ENCODE measurements around the gene TPRN.

Gene TPRN

DNA sequence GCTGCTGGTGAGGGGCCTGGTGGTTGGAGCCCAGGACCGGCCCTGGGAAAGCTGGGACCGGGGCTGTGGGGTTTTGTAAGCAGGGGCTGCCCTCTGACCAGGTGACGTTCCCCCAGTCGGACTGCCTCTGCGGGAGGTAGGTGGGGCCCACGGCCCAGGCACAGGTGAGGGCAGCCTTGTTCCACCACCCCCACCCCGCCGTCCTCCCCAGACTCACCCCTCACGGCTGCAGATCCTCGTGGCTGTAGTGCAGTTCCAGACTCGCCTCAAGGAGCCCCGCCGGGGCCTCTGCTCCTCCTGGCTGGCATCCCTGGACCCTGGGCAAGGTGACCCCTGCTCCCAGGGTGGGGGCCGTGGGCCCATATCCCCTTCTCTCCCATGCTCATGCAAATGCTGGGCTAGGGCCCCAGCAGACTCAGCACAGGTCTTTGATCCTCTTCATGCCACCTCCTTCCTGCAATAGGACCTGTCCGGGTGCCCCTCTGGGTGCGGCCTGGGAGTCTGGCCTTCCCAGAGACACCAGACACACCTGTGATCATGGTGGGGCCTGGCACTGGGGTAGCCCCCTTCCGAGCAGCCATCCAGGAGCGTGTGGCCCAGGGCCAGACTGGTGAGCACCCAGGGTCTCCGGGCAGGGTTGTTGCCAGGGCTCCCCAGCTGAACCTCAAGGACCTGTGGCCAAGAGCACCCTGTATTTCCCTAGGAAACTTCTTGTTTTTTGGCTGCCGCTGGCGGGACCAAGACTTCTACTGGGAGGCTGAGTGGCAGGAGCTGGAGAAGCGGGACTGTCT lies 14.8 kb upstream of the TPRN start:
- Histone ChIP-seq H3K9me3 (ENCODE audit: insufficient read depth, low read depth, low read length) (no peaks in the 10 kb centered on the region), H3K9ac (ENCODE audit: low read length) (no peak overlapping the region), H2AFZ (ENCODE audit: insufficient read depth, low read length, poor library complexity) (no peak overlapping the region), H3K4me2 (ENCODE audit: low read length) (no peak overlapping the region), H2AK5ac (ENCODE audit: low read length) (no peak overlapping the region), H2BK5ac (ENCODE audit: low read depth, low read length, poor library complexity) (no peak overlapping the region), H3K27me3 (ENCODE audit: insufficient read depth, low read length) (no peaks in the 10 kb centered on the region), H3K18ac (ENCODE audit: low read length) (no peak overlapping the region), H2BK120ac (ENCODE audit: insufficient read depth, low read length, poor library complexity) (no peak overlapping the region), H3K23ac (ENCODE audit: low read length) (no peak overlapping the region), H3K4me1 (ENCODE audit: control insufficient read depth in 1 of 2, insufficient read depth in 2 of 2, low read length in 2 of 2) (peaks cover 10 to 11% of the 10 kb centered on the region in 2 experiments), H3K4ac (ENCODE audit: low read depth, low read length) (no peak overlapping the region), H3K36me3 (ENCODE audit: control insufficient read depth in 1 of 2, insufficient read depth in 2 of 2, low read length in 2 of 2) (peaks cover 51 to 57% of the 10 kb centered on the region in 2 experiments), H3K4me3 (ENCODE audit: low read depth, low read length) (no peak overlapping the region), H4K91ac (ENCODE audit: low read depth, low read length) (no peak overlapping the region), H3K27ac (ENCODE audit: low read depth, low read length) (no peak overlapping the region), H3K14ac (ENCODE audit: low read length) (no peak overlapping the region), H3K79me1 (ENCODE audit: low read length) (no peaks in the 10 kb centered on the region), H3K79me2 (ENCODE audit: control insufficient read depth, insufficient read depth, low read length, poor library complexity) (no peaks in the 10 kb centered on the region), H4K12ac (ENCODE audit: low read depth, low read length) (no peak overlapping the region), H2BK12ac (ENCODE audit: low read length) (no peak overlapping the region), H4K8ac (ENCODE audit: low read depth, low read length) (no peak overlapping the region)
- WGBS (ENCODE audit: extremely low coverage, insufficient coverage, insufficient read length) = no CpG with 5 or more reads among the region's 22 CpGs
- DNase-seq = no peak

DNA sequence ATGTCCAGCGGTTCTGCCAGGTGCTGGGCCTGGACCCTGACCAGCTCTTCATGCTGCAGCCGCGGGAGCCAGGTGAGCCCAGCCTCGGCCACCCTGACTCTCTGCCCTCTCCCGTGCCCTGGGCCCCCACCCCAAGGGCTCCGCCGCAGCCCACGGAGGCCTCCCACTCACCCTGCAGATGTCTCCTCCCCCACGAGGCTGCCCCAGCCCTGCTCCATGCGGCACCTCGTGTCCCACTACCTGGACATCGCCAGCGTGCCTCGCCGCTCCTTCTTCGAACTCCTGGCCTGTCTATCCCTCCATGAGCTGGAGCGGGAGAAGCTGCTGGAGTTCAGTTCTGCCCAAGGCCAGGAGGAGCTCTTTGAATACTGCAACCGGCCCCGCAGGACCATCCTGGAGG lies 14.1 kb upstream of the TPRN start:
- H4K12ac ChIP-seq (ENCODE audit: low read depth, low read length) = no peak overlapping the region
- no peak overlapping the region for H3K27ac ChIP-seq (ENCODE audit: low read depth, low read length)

DNA sequence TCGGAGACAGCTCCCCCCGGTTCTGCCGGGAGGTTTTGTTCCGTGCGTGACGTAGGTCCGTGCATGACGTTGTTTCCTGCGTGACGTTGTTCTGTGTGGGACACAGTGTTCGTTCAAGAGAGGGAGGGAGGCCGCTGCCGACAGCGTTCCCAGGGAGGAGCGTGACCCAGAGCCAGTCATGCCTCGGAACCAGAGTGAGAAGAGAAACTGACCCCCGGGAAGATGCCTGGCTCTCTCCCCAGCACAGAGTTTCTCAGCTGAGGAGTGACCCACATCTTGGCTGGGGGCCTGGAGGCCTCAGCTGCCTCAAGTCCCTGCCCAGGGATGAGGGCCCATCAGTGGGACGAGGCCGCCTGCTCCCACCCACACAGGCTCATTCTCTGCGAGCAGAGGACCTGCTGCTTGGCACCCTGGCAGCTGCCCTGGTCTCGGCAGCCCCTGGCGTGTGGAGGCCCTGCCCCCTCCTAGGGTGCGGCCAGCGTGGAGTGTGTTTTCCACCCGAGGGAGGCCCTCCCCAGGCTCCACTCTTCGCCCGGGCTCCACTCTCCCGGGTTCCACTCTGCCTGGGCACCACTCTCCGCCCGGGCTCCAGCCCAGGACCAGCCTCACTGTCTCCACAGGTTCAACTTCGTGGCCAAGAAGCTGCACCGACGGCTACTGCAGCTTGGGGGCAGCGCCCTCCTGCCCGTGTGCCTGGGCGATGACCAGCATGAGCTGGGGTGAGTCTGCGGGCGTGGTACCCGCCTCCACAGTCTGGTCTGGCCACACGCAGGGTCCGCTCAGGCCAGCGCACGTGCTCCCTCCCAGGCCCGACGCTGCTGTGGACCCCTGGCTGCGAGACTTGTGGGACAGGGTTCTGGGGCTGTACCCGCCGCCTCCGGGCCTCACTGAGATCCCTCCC lies 12.9 kb upstream of the TPRN start:
- Histone ChIP-seq H3K14ac (ENCODE audit: low read length) (no peak overlapping the region), H3K18ac (ENCODE audit: low read length) (no peak overlapping the region), H3K4me3 (ENCODE audit: low read depth, low read length) (no peak overlapping the region), H3K27me3 (ENCODE audit: insufficient read depth, low read length) (no peaks in the 10 kb centered on the region), H3K23ac (ENCODE audit: low read length) (no peak overlapping the region), H3K4me2 (ENCODE audit: low read length) (no peak overlapping the region), H3K9me3 (ENCODE audit: insufficient read depth, low read depth, low read length) (no peaks in the 10 kb centered on the region), H3K4ac (ENCODE audit: low read depth, low read length) (no peak overlapping the region), H2BK12ac (ENCODE audit: low read length) (no peak overlapping the region), H3K79me1 (ENCODE audit: low read length) (no peaks in the 10 kb centered on the region), H3K27ac (ENCODE audit: low read depth, low read length) (no peak overlapping the region), H2AK5ac (ENCODE audit: low read length) (no peak overlapping the region), H3K4me1 (ENCODE audit: control insufficient read depth in 1 of 2, insufficient read depth in 2 of 2, low read length in 2 of 2) (peaks cover 6 to 9% of the 10 kb centered on the region in 2 experiments), H4K91ac (ENCODE audit: low read depth, low read length) (no peak overlapping the region), H3K79me2 (ENCODE audit: control insufficient read depth, insufficient read depth, low read length, poor library complexity) (no peaks in the 10 kb centered on the region), H2BK120ac (ENCODE audit: insufficient read depth, low read length, poor library complexity) (no peak overlapping the region), H3K36me3 (ENCODE audit: control insufficient read depth in 1 of 2, insufficient read depth in 2 of 2, low read length in 2 of 2) (peaks cover 61 to 65% of the 10 kb centered on the region in 2 experiments), H4K12ac (ENCODE audit: low read depth, low read length) (no peak overlapping the region), H2AFZ (ENCODE audit: insufficient read depth, low read length, poor library complexity) (no peak overlapping the region), H2BK5ac (ENCODE audit: low read depth, low read length, poor library complexity) (no peak overlapping the region), H3K9ac (ENCODE audit: low read length) (no peak overlapping the region), H4K8ac (ENCODE audit: low read depth, low read length) (no peak overlapping the region)
- no peak for DNase-seq
- no CpG with 5 or more reads among the region's 49 CpGs for WGBS (ENCODE audit: extremely low coverage, insufficient coverage, insufficient read length)

More for the DNA sequence above, 14.1 kb upstream of the TPRN start:
- Histone ChIP-seq H3K36me3 (ENCODE audit: control insufficient read depth in 1 of 2, insufficient read depth in 2 of 2, low read length in 2 of 2) (peaks cover 55 to 61% of the 10 kb centered on the region in 2 experiments), H2BK12ac (ENCODE audit: low read length) (no peak overlapping the region), H3K9ac (ENCODE audit: low read length) (no peak overlapping the region), H3K23ac (ENCODE audit: low read length) (no peak overlapping the region), H2BK5ac (ENCODE audit: low read depth, low read length, poor library complexity) (no peak overlapping the region), H4K91ac (ENCODE audit: low read depth, low read length) (no peak overlapping the region), H3K18ac (ENCODE audit: low read length) (no peak overlapping the region), H4K8ac (ENCODE audit: low read depth, low read length) (no peak overlapping the region), H3K79me1 (ENCODE audit: low read length) (no peaks in the 10 kb centered on the region), H3K14ac (ENCODE audit: low read length) (no peak overlapping the region), H3K79me2 (ENCODE audit: control insufficient read depth, insufficient read depth, low read length, poor library complexity) (no peaks in the 10 kb centered on the region), H2AK5ac (ENCODE audit: low read length) (no peak overlapping the region), H3K4me2 (ENCODE audit: low read length) (no peak overlapping the region), H3K4ac (ENCODE audit: low read depth, low read length) (no peak overlapping the region), H3K27me3 (ENCODE audit: insufficient read depth, low read length) (no peaks in the 10 kb centered on the region), H2AFZ (ENCODE audit: insufficient read depth, low read length, poor library complexity) (no peak overlapping the region), H2BK120ac (ENCODE audit: insufficient read depth, low read length, poor library complexity) (no peak overlapping the region), H3K4me3 (ENCODE audit: low read depth, low read length) (no peak overlapping the region), H3K4me1 (ENCODE audit: control insufficient read depth in 1 of 2, insufficient read depth in 2 of 2, low read length in 2 of 2) (peaks cover 10 to 11% of the 10 kb centered on the region in 2 experiments), H3K9me3 (ENCODE audit: insufficient read depth, low read depth, low read length) (no peaks in the 10 kb centered on the region)
- WGBS (ENCODE audit: extremely low coverage, insufficient coverage, insufficient read length) = no CpG with 5 or more reads among the region's 19 CpGs
- DNase-seq = no peak

DNA sequence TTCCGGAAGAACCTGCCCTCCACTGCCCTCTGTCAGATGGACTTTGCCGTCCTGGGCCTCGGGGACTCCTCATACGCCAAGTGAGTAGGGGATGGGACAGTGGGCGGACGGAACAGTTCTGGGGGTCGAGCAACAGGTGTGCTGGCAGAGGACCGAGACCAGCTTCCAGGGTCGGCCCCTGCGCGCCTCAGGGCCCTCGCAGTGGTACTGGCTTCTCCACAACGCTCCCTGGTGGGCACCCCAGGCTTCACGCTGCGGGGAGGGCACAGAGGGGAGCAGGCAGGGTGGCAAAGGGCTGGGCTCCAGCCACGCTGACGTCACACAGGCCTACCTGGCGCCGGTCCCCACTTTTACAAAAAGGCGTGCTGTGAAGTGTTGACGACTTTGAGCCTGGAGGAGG lies 12.0 kb upstream of the TPRN start:
- no peaks in the 10 kb centered on the region for H3K79me1 ChIP-seq (ENCODE audit: low read length)
- H3K14ac ChIP-seq (ENCODE audit: low read length) = no peak overlapping the region
- no peak overlapping the region for H4K8ac ChIP-seq (ENCODE audit: low read depth, low read length)
- H3K4me3 ChIP-seq (ENCODE audit: low read depth, low read length) = no peak overlapping the region
- H3K4me2 ChIP-seq (ENCODE audit: low read length) = no peak overlapping the region
- H2BK120ac ChIP-seq (ENCODE audit: insufficient read depth, low read length, poor library complexity) = no peak overlapping the region
- H2BK12ac ChIP-seq (ENCODE audit: low read length) = no peak overlapping the region
- no peak overlapping the region for H2BK5ac ChIP-seq (ENCODE audit: low read depth, low read length, poor library complexity)
- H4K12ac ChIP-seq (ENCODE audit: low read depth, low read length) = no peak overlapping the region
- no peaks in the 10 kb centered on the region for H3K9me3 ChIP-seq (ENCODE audit: insufficient read depth, low read depth, low read length)
- H2AK5ac ChIP-seq (ENCODE audit: low read length) = no peak overlapping the region
- H3K27ac ChIP-seq (ENCODE audit: low read depth, low read length) = no peak overlapping the region
- H2AFZ ChIP-seq (ENCODE audit: insufficient read depth, low read length, poor library complexity) = no peak overlapping the region
- H3K4me1 ChIP-seq (ENCODE audit: control insufficient read depth in 1 of 2, insufficient read depth in 2 of 2, low read length in 2 of 2) = peaks cover 6% of the 10 kb centered on the region in 2 experiments
- no peaks in the 10 kb centered on the region for H3K79me2 ChIP-seq (ENCODE audit: control insufficient read depth, insufficient read depth, low read length, poor library complexity)
- peaks cover 59 to 66% of the 10 kb centered on the region in 2 experiments for H3K36me3 ChIP-seq (ENCODE audit: control insufficient read depth in 1 of 2, insufficient read depth in 2 of 2, low read length in 2 of 2)
- no peak overlapping the region for H3K23ac ChIP-seq (ENCODE audit: low read length)
- no peak overlapping the region for H3K18ac ChIP-seq (ENCODE audit: low read length)
- no peak for DNase-seq
- no peaks in the 10 kb centered on the region for H3K27me3 ChIP-seq (ENCODE audit: insufficient read depth, low read length)
- no peak overlapping the region for H3K4ac ChIP-seq (ENCODE audit: low read depth, low read length)
- no CpG with 5 or more reads among the region's 21 CpGs for WGBS (ENCODE audit: extremely low coverage, insufficient coverage, insufficient read length)
- H3K9ac ChIP-seq (ENCODE audit: low read length) = no peak overlapping the region
- no peak overlapping the region for H4K91ac ChIP-seq (ENCODE audit: low read depth, low read length)

Measured in trophoblast cell (in vitro differentiated cells and primary cell).